Activated CD4-positive, alpha-beta T cell treated with anti-CD3 and anti-CD28 coated beads, Interleukin-2, Interleukin-6, amounts not matched to agents 100 ng/mL and 50 ng/mL, durations not matched to agents 16 hours and 8 hours (primary cell): ENCODE measurements around the gene SLC6A8.
"Not testable (repeated sequence)": the region's sequence is repeated elsewhere in the genome, so short reads cannot be mapped to it uniquely, and the experiment has no call there.

Experiments
- DNase-seq: peaks from one replicate; pipeline ENCODE4 v3.0.0-alpha.2; 2020

Gene SLC6A8

DNA sequence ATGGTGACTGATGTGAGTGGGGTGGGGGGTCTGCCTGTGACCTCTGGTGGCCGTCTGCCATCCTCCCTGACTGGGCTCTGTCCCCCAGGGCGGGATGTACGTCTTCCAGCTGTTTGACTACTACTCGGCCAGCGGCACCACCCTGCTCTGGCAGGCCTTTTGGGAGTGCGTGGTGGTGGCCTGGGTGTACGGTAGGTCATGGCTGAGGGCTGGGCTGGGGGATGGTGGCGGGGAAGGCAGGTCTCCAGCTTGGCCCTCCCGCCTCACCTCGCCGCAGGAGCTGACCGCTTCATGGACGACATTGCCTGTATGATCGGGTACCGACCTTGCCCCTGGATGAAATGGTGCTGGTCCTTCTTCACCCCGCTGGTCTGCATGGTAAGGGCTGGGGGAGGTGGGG lies 6.5 kb downstream of the SLC6A8 start:
- DNase-seq, result not testable (repeated sequence)

GRCh38 chrX:153694687-153695270 lies 7.1 kb downstream of the SLC6A8 start:
- no peak for DNase-seq

- DNase-seq, result no peak
Measured at GRCh38 chrX:153696100-153696499, 8.4 kb downstream of the SLC6A8 start.

- DNase-seq, result not testable (repeated sequence)
Measured at GRCh38 chrX:153696538-153696937, 8.8 kb downstream of the SLC6A8 start.

DNA sequence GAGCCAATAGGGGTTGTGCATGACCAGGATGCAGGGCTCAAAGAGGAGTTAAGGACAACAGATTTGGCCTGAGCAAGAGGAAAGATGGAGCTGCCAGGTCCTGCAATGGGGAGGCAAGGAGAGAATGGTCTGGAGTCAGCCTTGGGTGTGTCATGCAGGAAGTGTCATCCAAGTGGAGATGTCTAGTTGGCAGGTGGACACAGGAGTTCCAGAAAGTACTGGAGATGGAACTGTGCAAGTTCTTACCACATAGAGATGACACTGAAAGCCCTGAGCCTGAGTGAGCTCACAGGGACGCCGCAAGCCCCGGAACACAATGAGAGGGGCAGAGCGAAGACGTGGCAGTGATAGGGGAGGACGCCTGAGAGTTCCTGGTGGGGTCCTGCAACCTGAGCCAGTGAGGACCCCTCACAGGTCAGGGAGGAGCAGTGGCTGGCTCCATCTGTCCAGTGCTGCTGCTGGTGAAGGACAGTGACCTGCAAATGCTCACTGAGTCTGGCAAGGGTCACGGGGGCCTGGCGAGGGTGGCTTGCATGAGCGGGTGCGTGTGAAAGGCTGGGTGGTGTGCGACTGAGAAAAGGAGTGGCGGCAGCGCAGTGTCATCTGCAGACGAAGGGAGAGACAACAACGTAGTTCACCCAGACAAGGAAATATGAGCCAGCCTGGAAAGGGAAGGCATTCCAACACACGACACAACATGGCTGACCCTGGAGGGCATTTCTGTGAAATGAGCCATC lies 9.4 kb downstream of the SLC6A8 start:
- DNase-seq, result not testable (repeated sequence)

- DNase-seq, result no peak
Measured at GRCh38 chrX:153697924-153698865, 10.5 kb downstream of the SLC6A8 start.

- DNase-seq, result not testable (repeated sequence)
Measured at GRCh38 chrX:153699210-153699783, 11.6 kb downstream of the SLC6A8 start.

DNA sequence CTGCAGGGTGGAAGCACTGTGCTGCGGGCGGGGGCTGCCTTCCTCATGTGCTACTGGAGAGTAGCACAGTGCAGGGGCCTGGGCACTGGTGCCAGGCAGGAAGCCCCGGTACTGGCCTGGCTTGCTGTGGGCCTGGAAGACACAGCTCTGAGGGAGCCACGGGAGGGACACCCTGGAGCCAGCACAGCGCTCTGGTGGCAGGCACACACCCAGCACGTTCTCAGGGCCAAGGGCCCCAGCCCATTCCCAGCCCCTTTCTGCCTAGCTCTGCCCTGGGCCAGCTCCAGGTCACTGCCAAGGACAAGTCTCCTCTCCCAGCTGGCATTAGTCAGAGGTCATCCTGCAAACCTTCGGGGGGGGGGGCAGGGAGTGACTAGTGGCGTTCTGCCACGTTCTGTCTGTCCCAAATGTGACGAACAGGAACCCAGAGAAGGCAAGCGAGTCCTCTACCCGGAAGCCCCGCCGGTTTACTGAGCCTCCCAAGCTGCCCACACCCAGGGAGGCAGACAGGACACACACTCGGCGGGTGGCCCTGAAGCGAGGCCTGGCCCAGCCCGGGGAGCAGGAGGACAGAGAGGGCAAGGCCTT lies 12.2 kb downstream of the SLC6A8 start:
- DNase-seq, result not testable (repeated sequence)

DNA sequence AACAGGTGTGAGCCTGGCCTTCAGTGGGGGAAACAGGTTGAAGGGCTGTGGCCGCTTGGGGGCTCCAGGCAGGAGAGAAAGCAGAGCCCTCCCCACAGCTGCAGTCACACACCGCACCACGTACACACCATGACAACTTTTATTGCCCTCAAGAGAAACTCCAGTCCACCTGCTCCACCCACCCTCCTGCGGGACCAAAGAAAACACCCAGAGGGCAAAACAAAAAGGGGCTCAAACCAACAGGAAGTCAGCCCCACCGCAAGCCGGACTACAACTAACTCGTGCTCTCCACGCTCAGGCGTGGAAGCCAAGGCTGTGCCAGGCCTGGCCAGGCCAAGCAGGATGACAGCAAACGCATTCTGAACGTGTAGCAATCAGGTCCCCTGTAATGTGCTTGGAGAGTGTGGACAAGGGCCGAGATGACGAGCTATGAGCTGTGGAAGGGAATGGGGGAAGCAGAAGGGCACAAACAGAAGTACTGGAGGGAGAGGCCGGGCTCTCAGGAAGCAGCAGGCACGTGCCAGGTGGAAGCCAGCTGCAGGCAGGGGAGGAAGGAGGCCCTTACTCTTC lies 12.7 kb downstream of the SLC6A8 start:
- DNase-seq, result no peak

GRCh38 chrX:153700967-153701366 lies 13.2 kb downstream of the SLC6A8 start:
- DNase-seq, result no peak

DNA sequence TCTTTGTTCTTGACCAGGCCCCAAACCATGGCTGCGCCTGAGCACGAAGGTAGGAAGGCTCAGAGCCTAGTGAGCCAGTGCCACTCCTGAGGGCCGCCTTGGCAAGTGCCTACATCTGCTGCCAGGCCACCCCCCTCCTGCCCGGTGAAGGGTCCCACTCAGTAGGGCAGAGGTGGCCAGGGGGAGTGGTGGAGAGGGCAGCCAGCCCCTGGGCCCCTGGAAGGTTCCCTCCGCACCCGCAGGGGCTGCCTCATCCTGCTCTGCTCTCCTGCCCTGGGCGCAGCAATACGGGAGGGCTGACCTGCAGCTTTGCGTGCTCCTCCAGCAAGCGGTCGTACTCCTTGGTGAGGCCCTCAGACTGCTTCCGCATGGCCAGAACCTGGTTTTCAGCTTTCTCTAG lies 14.0 kb downstream of the SLC6A8 start:
- no peak for DNase-seq

- no peak for DNase-seq
Measured at GRCh38 chrX:153702336-153703035, 14.8 kb downstream of the SLC6A8 start.

- DNase-seq, result no peak
Measured at GRCh38 chrX:153703036-153703370, 15.3 kb downstream of the SLC6A8 start.

GRCh38 chrX:153704021-153704526 lies 16.3 kb downstream of the SLC6A8 start:
- no peak for DNase-seq

DNA sequence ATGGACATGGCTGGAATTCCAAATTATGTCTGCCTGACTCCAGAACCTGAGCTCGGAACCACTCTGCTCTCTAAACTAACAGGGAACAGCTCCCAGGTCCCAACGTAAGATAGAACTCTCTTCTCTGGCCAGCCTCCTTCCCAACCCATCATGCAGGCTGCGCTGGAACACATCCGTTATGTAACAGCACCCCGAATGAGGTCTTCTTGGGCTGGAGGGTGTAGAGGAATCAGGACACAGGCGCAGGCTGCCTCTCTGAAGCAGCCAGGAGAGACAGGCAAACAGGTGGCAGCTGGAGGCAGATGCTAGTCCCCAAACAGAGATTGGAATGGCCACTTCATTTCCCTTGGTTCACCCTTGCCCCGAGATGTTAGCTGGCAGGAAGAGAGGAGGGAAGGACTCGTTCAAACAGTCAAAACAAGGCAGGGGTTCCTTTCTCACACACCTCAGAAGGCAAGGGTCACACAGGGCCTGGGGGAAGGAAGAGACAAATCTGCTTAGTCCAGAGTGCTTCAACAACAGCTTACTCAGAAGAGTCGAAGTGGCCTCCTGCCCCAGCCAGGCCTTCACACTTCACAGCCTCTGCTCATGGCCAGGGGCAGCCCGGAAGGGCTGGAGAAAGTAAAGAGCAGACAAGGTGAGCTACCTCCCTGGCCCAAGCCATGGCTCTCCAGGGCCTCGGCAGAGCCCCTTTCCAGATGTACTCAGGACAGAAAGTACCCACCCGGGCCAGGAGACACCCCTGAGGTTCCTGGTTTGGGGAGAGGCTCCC lies 17.1 kb downstream of the SLC6A8 start:
- not testable (repeated sequence) for DNase-seq

DNA sequence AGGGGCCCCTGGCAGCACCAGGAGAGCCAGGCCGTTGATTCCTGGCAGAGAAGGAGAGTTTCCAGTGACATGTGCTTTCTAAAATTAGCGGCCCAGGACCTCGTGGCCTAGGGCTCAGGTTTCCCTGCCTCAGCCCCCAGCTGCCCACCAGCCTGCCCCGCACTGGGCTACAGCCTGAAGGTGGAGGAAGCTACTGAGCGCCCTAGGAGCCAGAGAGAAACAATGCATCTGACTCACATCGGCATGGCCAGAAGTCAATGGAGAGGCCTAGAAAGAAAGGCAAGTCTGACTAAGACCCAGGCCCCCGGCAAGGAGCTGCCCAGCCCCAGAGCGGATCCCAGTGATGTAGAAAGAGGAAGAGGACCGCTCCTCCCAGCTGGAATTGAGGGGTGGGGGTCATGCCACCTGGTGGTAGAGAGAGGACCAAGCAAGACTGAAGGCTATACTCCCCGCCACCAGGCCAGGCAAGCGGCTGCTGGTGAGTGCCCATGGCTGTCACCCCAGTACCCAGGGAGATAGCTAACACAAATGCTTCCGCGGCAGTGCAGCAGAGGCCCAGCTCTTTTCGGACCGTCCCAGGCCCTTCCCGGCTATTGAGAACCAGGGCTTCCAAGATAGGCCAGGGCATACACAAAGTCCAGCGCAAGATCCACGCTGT lies 17.8 kb downstream of the SLC6A8 start:
- not testable (repeated sequence) for DNase-seq

- no peak for DNase-seq
Measured at GRCh38 chrX:153706799-153707198, 19.1 kb downstream of the SLC6A8 start.

GRCh38 chrX:153707406-153707805 lies 19.7 kb downstream of the SLC6A8 start:
- no peak for DNase-seq

- peak; percentile 64 for DNase-seq
Measured at GRCh38 chrX:153708415-153708814, 20.7 kb downstream of the SLC6A8 start.
